IPS DF 6.9 (cell line): ENCODE results near the gene FARS2.

Experiments
- DNase-seq: peaks from one replicate; pipeline ENCODE4 v3.0.0-alpha.2; 2013; ENCODE audit warnings: low read depth, low spot score
- H3K27ac ChIP-seq: one replicate; pipeline ENCODE4 v1.5.1; 2013; ENCODE audit warnings: low read length, control low read depth
- H3K27me3 ChIP-seq: 2 replicates; pipeline ENCODE4 v1.6.1; 2013; ENCODE audit warnings: mild to moderate bottlenecking, low read length; ENCODE audit not compliant: control insufficient read depth, insufficient read depth
- H3K36me3 ChIP-seq: 2 replicates; pipeline ENCODE4 v1.6.1; 2013; ENCODE audit warnings: low read length; ENCODE audit not compliant: control insufficient read depth, insufficient read depth
- H3K4me1 ChIP-seq: 2 replicates; pipeline ENCODE4 v1.6.1; 2013; ENCODE audit warnings: low read length; ENCODE audit not compliant: control insufficient read depth, insufficient read depth
- H3K4me3 ChIP-seq: 2 replicates; pipeline ENCODE4 v1.5.1; 2013; ENCODE audit warnings: mild to moderate bottlenecking, low read length
- H3K9me3 ChIP-seq: 2 replicates; pipeline ENCODE4 v1.6.1; 2013; ENCODE audit warnings: low read length, inconsistent platforms; ENCODE audit not compliant: control insufficient read depth, insufficient read depth
- WGBS: extraction: QIAGEN DNeasy Blood & Tissue Kit; methylation state at CpG from one replicate; pipeline ENCODE4 v1.1.7; 2013; ENCODE audit warnings: mixed read lengths, missing lambda C conversion rate; ENCODE audit not compliant: insufficient read length, insufficient coverage; 5-methylcytosine and 5-hydroxymethylcytosine counted together

Gene FARS2

DNA sequence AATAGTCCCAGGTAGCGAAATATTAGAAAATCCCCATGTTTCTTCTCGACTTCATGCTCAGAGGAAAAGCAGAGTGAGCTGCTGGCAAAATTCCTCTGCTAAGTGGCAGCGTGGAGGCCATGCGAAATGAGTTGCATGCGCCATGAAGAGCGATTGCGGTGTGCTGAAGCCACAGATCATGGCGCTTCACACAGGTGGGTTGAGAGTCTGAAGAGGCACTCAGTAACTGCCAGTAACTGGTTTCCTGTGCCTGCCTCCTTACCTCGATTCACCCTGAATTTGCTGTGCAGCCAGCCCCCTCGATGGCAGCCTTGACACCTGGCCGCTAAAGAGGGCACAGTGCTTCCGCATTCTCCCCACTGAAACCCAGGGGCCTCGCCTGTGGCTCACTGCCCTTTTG is 443.9 kb downstream of the FARS2 start:
- no peak for DNase-seq
- Histone ChIP-seq H3K9me3 (no peaks in the 10 kb centered on the region), H3K27ac (no peak overlapping the region), H3K27me3 (no peaks in the 10 kb centered on the region), H3K4me1 (no peaks in the 10 kb centered on the region; the same call in 1 of the 2 replicates), H3K4me3 (no peak overlapping the region), H3K36me3 (no peaks in the 10 kb centered on the region)
- no CpG with 5 or more reads among the region's 13 CpGs for WGBS

DNA sequence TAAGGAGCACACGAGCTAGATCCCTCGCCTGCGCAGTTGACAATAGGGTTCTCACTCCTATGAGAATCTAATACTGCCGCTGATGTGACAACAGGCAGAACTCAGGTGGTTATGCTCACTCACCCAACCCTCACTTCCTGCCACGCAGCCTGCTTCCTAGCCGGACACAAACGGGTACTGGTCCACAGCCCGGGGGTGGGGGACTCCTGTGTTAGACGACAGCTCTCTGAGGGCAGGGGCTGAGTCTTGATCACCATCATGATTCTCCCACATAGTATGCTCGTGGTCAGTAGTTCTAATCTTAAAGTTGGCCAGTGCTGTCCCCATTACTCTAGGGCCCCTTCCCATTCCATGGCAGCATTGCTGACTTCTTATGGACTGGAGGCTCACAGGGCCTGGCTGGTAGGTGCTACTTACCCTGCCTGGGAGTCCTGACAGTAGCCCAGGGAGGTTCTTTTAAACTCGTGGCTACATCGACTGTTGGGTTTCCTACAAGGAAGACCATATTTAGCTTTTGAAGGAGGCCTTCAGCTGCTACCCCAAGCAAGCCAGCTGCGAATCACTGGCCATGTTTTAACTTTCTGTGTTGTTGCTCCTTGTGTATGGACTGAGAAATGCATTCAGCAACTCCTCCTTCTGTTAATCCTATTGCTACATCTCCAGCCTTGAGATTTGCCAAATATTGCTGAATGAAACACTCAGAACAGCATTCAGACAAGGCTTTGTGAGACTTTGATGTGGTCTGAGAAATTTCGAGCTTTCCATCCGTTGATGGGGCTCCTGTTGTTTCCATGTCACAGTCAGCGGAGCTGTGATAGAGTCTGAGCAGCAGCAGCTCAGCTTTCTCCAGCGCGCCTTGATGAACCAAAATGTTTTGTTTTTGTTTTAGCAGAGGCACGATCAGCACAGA is 445.1 kb downstream of the FARS2 start:
- no peak overlapping the region for H3K4me3 ChIP-seq
- H3K4me1 ChIP-seq = no peaks in the 10 kb centered on the region; the same call in 1 of the 2 replicates
- H3K27me3 ChIP-seq = no peaks in the 10 kb centered on the region
- WGBS = no CpG with 5 or more reads among the region's 19 CpGs
- H3K36me3 ChIP-seq = no peaks in the 10 kb centered on the region
- no peak for DNase-seq
- H3K9me3 ChIP-seq = no peaks in the 10 kb centered on the region
- H3K27ac ChIP-seq = no peak overlapping the region

DNA sequence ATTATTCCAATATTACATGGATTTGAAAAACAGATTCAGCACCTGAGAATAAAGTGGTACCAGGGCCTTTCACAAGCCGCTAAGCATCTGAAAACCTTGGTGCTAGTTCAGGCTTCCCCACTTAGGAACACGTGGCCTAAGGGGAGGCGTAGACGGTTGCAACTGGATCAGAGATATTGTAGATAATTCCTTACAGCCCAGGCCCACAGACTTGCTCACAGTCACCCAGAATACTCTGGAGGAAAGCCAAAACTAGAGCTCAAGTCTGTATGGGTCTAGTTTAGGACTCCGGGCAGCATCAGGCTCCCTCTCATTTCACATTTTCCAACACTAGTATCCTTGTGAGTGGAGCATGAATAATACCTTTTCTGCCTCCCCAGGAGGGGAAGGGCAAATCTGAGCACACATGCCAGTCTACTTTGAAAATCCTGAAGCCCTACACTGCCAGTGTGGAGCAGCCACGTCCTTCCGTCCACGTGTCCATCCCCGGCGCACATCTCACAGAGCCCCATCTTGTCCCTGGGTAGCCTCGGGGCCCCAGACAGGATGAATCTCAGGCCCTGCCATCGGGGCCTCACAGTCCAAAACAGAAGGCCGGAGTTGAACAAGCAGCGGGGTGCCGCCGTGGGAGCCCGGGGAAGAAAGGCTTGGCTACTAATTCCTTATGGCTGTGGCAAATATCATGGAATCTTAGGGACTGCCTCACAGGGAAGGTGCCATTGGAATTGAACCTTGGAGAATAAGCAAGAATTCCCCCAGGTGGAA is 446.1 kb downstream of the FARS2 start:
- Histone ChIP-seq H3K27ac (no peak overlapping the region), H3K36me3 (no peaks in the 10 kb centered on the region), H3K27me3 (no peaks in the 10 kb centered on the region), H3K4me3 (no peak overlapping the region; the same call in 1 of the 2 replicates), H3K4me1 (peaks cover 2% of the 10 kb centered on the region), H3K9me3 (no peaks in the 10 kb centered on the region)
- whole genome bisulfite sequencing = no CpG with 5 or more reads among the region's 17 CpGs
- no peak for DNase-seq

DNA sequence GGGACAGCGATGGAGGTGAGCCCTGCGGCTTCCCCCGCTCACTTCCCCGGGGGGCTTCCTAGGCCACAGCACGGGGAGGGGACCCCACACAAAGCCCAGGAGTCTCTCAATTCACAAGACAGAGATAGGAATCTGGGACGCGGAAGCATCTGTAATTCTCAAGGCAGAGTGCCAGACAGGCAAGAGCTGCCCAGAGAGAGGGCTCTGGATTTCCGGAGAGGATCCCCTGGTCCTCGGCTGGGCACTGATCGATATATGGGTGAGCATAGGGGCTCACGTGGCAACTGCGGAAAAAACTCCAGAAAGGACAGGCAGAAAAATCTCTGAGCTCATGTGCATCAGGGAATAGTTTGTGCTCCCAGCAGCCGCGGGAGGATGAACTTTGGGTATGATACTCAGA is 449.2 kb downstream of the FARS2 start:
- peaks cover 9% of the 10 kb centered on the region for H3K4me1 ChIP-seq
- no peaks in the 10 kb centered on the region for H3K27me3 ChIP-seq
- H3K4me3 ChIP-seq = no peak overlapping the region
- H3K27ac ChIP-seq = no peak overlapping the region
- no peak for DNase-seq
- H3K36me3 ChIP-seq = no peaks in the 10 kb centered on the region
- WGBS = no CpG with 5 or more reads among the region's 14 CpGs
- no peaks in the 10 kb centered on the region for H3K9me3 ChIP-seq

GRCh38 chr6:5710936-5711335 is 449.6 kb downstream of the FARS2 start:
- Histone ChIP-seq H3K27me3 (no peaks in the 10 kb centered on the region), H3K36me3 (no peaks in the 10 kb centered on the region), H3K4me1 (peaks cover 9% of the 10 kb centered on the region), H3K27ac (no peak overlapping the region), H3K9me3 (no peaks in the 10 kb centered on the region), H3K4me3 (no peak overlapping the region)
- DNase-seq = no peak
- WGBS = no CpG with 5 or more reads among the region's 4 CpGs

GRCh38 chr6:5712349-5713215 is 451.3 kb downstream of the FARS2 start:
- Histone ChIP-seq H3K27ac (no peak overlapping the region), H3K27me3 (no peaks in the 10 kb centered on the region), H3K36me3 (no peaks in the 10 kb centered on the region), H3K4me1 (peaks cover 9% of the 10 kb centered on the region), H3K9me3 (no peaks in the 10 kb centered on the region; the same call in 1 of the 2 replicates), H3K4me3 (no peak overlapping the region)
- DNase-seq = no peak
- WGBS = no CpG with 5 or more reads among the region's 10 CpGs

DNA sequence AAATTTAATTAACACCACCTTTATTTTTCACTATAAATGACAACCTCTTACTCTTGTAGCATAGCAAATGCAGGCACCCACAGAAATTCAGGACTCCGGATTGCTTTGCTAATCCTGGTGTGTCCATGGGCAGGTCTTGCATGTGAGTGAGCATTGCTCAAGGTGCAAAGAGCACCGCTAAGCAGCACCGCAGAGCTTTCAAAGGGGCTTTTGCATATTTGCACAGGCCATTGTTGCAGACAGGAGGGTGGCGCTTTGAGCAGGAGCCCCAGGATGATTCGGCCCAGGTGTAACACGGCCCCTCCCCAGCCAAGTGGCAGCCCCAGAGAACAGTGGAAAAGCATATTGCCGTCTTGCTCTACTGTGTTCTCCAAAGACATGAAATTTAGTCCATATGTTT is 452.2 kb downstream of the FARS2 start:
- Histone ChIP-seq H3K36me3 (no peaks in the 10 kb centered on the region), H3K4me3 (no peak overlapping the region), H3K4me1 (peaks cover 9% of the 10 kb centered on the region), H3K27me3 (no peaks in the 10 kb centered on the region), H3K9me3 (no peaks in the 10 kb centered on the region; the same call in 1 of the 2 replicates), H3K27ac (no peak overlapping the region)
- DNase-seq = no peak
- no CpG with 5 or more reads among the region's 7 CpGs for whole genome bisulfite sequencing

DNA sequence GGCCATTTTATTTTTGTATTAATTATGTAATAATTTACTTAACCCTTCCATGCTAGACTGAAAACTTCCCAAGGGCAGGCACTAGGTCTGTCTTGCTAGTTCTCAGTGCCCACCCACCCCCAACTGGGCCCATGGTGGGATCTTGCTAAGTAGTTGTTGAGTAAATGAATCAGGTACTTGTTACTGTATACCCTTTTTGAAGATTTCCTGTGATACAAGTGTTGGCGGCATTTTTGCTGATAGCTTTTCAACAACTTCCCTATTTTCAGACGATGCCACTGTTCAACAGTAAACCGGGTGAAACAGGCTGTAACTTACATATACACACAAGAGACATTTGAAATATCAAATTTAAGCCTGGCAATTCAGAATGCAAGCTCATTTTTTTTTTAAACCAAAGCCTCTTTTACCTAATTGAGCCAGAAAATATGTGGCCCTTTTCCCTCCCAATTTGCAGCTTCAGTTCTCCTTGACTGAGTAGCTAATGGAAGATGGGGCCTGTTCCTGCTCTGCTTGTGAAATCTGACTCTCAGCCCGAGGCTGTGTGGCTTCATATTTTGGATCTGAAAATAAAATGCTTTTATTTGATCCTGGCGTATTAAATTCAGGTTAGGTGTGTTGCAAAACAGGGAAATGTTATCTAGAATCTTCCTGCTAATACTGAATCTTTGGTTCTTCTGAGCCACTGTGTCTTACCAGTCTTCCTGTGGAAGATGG is 457.1 kb downstream of the FARS2 start:
- WGBS = no CpG with 5 or more reads among the region's 5 CpGs
- Histone ChIP-seq H3K9me3 (no peaks in the 10 kb centered on the region; the same call in 1 of the 2 replicates), H3K27ac (no peak overlapping the region), H3K4me1 (peaks cover 8% of the 10 kb centered on the region; the same call in 1 of the 2 replicates), H3K36me3 (no peaks in the 10 kb centered on the region), H3K4me3 (no peak overlapping the region), H3K27me3 (no peaks in the 10 kb centered on the region)
- no peak for DNase-seq

DNA sequence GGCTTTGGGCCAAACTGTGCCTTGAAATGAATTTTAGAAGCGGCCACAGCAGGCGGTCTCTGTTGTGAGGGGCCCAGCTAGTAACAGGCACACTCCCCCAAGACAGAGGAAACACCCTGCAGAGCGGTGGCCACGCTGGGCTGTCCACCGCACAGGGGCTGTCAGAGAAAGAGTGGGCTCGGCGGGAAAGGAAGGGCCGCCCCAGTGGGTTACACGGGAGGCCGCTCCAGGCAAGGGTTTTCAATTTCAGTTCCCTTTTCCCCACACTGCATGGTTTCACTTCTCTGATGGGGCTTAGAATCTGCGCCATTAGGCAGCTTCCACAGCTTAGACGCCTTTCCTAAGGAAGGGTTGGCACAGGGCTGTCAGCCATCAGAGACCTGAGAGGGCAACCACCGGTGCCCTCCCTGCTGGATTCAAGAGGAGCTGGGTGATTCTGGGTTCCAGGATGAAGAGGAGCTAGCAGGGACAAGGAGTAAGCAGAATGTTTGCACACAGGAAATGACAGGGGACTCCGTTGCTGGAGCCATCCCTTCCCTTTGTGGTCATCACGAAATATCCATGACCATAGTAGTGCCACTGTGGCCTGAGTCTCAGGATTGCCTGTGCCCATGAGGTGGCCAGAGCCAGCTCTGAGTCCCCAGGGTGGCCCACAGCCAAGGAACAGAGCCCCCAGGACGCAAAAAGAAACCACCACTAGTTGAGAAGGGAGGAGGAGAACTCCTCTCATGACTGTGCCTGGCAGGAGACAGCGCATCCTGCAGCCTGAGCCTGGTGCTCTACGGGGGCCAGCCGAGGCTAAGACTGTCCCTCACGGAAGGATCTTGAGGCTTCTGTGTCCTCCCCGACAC is 462.8 kb downstream of the FARS2 start:
- no peak for DNase-seq
- Histone ChIP-seq H3K27ac (no peak overlapping the region), H3K9me3 (no peaks in the 10 kb centered on the region), H3K4me1 (peaks cover 5% of the 10 kb centered on the region; the same call in 1 of the 2 replicates), H3K4me3 (no peak overlapping the region), H3K36me3 (no peaks in the 10 kb centered on the region), H3K27me3 (no peaks in the 10 kb centered on the region)
- no CpG with 5 or more reads among the region's 21 CpGs for WGBS
